HG02763 (cell line): ENCODE measurements around the gene HDAC2.
"Not testable (repeated sequence)": the region's sequence is repeated elsewhere in the genome, so short reads cannot be mapped to it uniquely, and the experiment has no call there.

Experiments
- ATAC-seq: cut with Tn5 transposase; IDR thresholded peaks from one replicate; pipeline ENCODE4 v1.9.1; 2021; ENCODE audit warnings: mild to moderate bottlenecking, moderate library complexity; ENCODE audit not compliant: unreplicated experiment

HDAC2 gene

GRCh38 chr6:113920663-113921267 lies 50.2 kb downstream of the HDAC2 start:
- ATAC-seq = peak; percentile 76

- ATAC-seq = not testable (repeated sequence)
Observed at GRCh38 chr6:113910285-113910684, 60.7 kb downstream of the HDAC2 start.

- ATAC-seq = peak; percentile 63
Observed at GRCh38 chr6:113909224-113909856, 61.6 kb downstream of the HDAC2 start.

- no peak for ATAC-seq
Observed at GRCh38 chr6:113908801-113909200, 62.1 kb downstream of the HDAC2 start.

- ATAC-seq = no peak
Observed at GRCh38 chr6:113907102-113907815, 63.7 kb downstream of the HDAC2 start.

GRCh38 chr6:113903666-113904330 lies 67.2 kb downstream of the HDAC2 start:
- no peak for ATAC-seq

- ATAC-seq = no peak
Observed at GRCh38 chr6:113901482-113901881, 69.5 kb downstream of the HDAC2 start.

- no peak for ATAC-seq
Observed at GRCh38 chr6:113894712-113895674, 76.0 kb downstream of the HDAC2 start.

- ATAC-seq = no peak
Observed at GRCh38 chr6:113893866-113894265, 77.1 kb downstream of the HDAC2 start.

GRCh38 chr6:113893451-113893850 lies 77.5 kb downstream of the HDAC2 start:
- no peak for ATAC-seq

- ATAC-seq = no peak
Observed at GRCh38 chr6:113888956-113889630, 81.9 kb downstream of the HDAC2 start.

GRCh38 chr6:113888493-113888892 lies 82.5 kb downstream of the HDAC2 start:
- ATAC-seq = no peak

GRCh38 chr6:113886512-113886911 lies 84.4 kb downstream of the HDAC2 start:
- no peak for ATAC-seq

- ATAC-seq = no peak
Observed at GRCh38 chr6:113884011-113884410, 86.9 kb downstream of the HDAC2 start.
